Fibroblast of lung (primary cell): ENCODE results near the gene WDR53. TPM values are rescaled to one million over a fixed set of nuclear protein-coding genes. Genes with fewer than 3 reads are reported as not detected.
"Not testable (repeated sequence)": the region's sequence is repeated elsewhere in the genome, so short reads cannot be mapped to it uniquely, and the experiment has no call there.

Experiments
- DNase-seq, 2 donors: peaks; one replicate each; pipeline versions ENCODE4 v3.0.0 to v3.0.0-alpha.2; 2010; ENCODE audit warnings: low read depth in 2 of 2
- H2AFZ ChIP-seq: 2 replicates; pipeline ENCODE4 v1.5.1; 2012; ENCODE audit warnings: low read length, control low read depth, inconsistent platforms
- H3K27ac ChIP-seq: 2 replicates; pipeline ENCODE4 v1.5.1; 2011; ENCODE audit warnings: low read length, control low read depth; ENCODE audit not compliant: insufficient read depth
- H3K27me3 ChIP-seq: 2 replicates; pipeline ENCODE4 v1.5.1; 2011; ENCODE audit warnings: mild to moderate bottlenecking, low read length; ENCODE audit not compliant: control insufficient read depth, insufficient read depth
- H3K36me3 ChIP-seq: 2 replicates; pipeline ENCODE4 v1.5.1; 2011; ENCODE audit warnings: low read length; ENCODE audit not compliant: control insufficient read depth, insufficient read depth
- H3K4me1 ChIP-seq: 2 replicates; pipeline ENCODE4 v1.5.1; 2011; ENCODE audit warnings: low read length; ENCODE audit not compliant: control insufficient read depth, insufficient read depth; ENCODE audit errors: extremely low read depth
- H3K4me2 ChIP-seq: 2 replicates; pipeline ENCODE4 v1.5.1; 2011; ENCODE audit warnings: low read length, control low read depth; ENCODE audit not compliant: insufficient read depth; ENCODE audit errors: extremely low read depth
- H3K4me3 ChIP-seq, 4 experiments: fragments of 200-600 bp in 1 of 4; sonication (generic) in 1 of 4; replicated peaks in 1 of 4; 2 replicates each; pipeline ENCODE4 v1.5.1; 2011 to 2016; ENCODE audit warnings: low read length in 4 of 4, low read depth in 3 of 4, mild to moderate bottlenecking in 3 of 4, control low read depth in 2 of 4, inconsistent platforms in 1 of 4, mixed read lengths in 1 of 4; ENCODE audit not compliant: insufficient read depth in 1 of 4; ENCODE audit errors: control extremely low read depth in 1 of 4
- H3K79me2 ChIP-seq: 2 replicates; pipeline ENCODE4 v1.5.1; 2012; ENCODE audit warnings: mild to moderate bottlenecking, low read length, inconsistent platforms; ENCODE audit not compliant: control insufficient read depth, insufficient read depth
- H3K9ac ChIP-seq: 2 replicates; pipeline ENCODE4 v1.5.1; 2011; ENCODE audit warnings: mild to moderate bottlenecking, low read length, control low read depth; ENCODE audit not compliant: insufficient read depth
- H3K9me3 ChIP-seq: 2 replicates; pipeline ENCODE4 v1.5.1; 2012; ENCODE audit warnings: low read depth, low read length; ENCODE audit not compliant: control insufficient read depth, insufficient read depth
- H4K20me1 ChIP-seq: 2 replicates; pipeline ENCODE4 v1.5.1; 2011; ENCODE audit warnings: low read length; ENCODE audit not compliant: control insufficient read depth, insufficient read depth; ENCODE audit errors: extremely low read depth
- CTCF ChIP-seq, 2 donors: IDR thresholded peaks in 1 of 2; conservative IDR thresholded peaks in 1 of 2; 1 replicate in 1 of 2; 2 replicates in 1 of 2; pipeline ENCODE4 v1.5.1; 2011 to 2012; ENCODE audit warnings: low read length in 2 of 2, control low read depth in 1 of 2, inconsistent platforms in 1 of 2, low read depth in 1 of 2, mild to moderate bottlenecking in 1 of 2
- EZH2 ChIP-seq: IDR thresholded peaks from 2 replicates; pipeline ENCODE4 v1.5.1; 2012; ENCODE audit warnings: low read length, control low read depth, mild to moderate bottlenecking; ENCODE audit errors: missing control alignments
- polyA plus RNA-seq, 2 donors: library from polyadenylated mRNA; depleted of rRNA in 1 of 2; stranded (reverse) in 1 of 2; unstranded in 1 of 2; fragments of >200 nt; gene quantifications; 2 replicates each; pipeline ENCODE4 v1.2.1, GENCODE V29; 2011 to 2012; ENCODE audit warnings: missing spikeins in 1 of 2
- total RNA-seq: library from RNA; depleted of rRNA; stranded (reverse); fragments of >200 nt; gene quantifications from 2 replicates; pipeline ENCODE4 v1.2.1, GENCODE V29; 2014

Gene WDR53
- total and polyA plus RNA-seq, 2 donors (not counting 1 experiment from before 2014, with no cell fraction given) = 8.3 TPM

- H3K27ac ChIP-seq = no peak overlapping the region
- H3K4me2 ChIP-seq = no peak overlapping the region
- no peaks in the 10 kb centered on the region for H3K79me2 ChIP-seq
- H2AFZ ChIP-seq = no peak overlapping the region
- no peaks in the 10 kb centered on the region for H3K4me1 ChIP-seq
- no peak overlapping the region for H3K4me3 ChIP-seq
- H3K9me3 ChIP-seq = no peaks in the 10 kb centered on the region
- H3K9ac ChIP-seq = no peak overlapping the region
- H3K27me3 ChIP-seq = no peaks in the 10 kb centered on the region
- no peaks in the 10 kb centered on the region for H4K20me1 ChIP-seq
- TF ChIP-seq EZH2 (no peak), CTCF (conservative IDR thresholded peaks at IDR 0.05 in 1 of 2, IDR thresholded peaks at IDR 0.05 in 1 of 2; ENCODE audit: low read depth in 1 of 2, low read length in 2 of 2) (no peak)
- H3K36me3 ChIP-seq = no peaks in the 10 kb centered on the region
- DNase-seq = no peak
Measured at GRCh38 chr3:196585044-196585757, 16.8 kb upstream of the WDR53 start.

- Histone ChIP-seq H2AFZ (no peak overlapping the region), H3K4me2 (no peak overlapping the region), H3K27me3 (no peaks in the 10 kb centered on the region), H3K4me3 (no peak overlapping the region), H4K20me1 (no peaks in the 10 kb centered on the region), H3K79me2 (peaks cover 48% of the 10 kb centered on the region), H3K9me3 (no peaks in the 10 kb centered on the region), H3K27ac (no peak overlapping the region), H3K36me3 (peaks cover under 1% of the 10 kb centered on the region), H3K4me1 (peaks cover 2% of the 10 kb centered on the region), H3K9ac (no peak overlapping the region)
- no peak for DNase-seq
- TF ChIP-seq EZH2 (no peak), CTCF (conservative IDR thresholded peaks at IDR 0.05 in 1 of 2, IDR thresholded peaks at IDR 0.05 in 1 of 2; ENCODE audit: low read depth in 1 of 2, low read length in 2 of 2) (no peak)
Measured at GRCh38 chr3:196572389-196572788, 4.0 kb upstream of the WDR53 start.

- H3K27me3 ChIP-seq, H3K27ac ChIP-seq, H3K4me1 ChIP-seq, H3K36me3 ChIP-seq, H3K9ac ChIP-seq, H2AFZ ChIP-seq, H3K4me2 ChIP-seq, DNase-seq, H3K4me3 ChIP-seq, H4K20me1 ChIP-seq, H3K9me3 ChIP-seq: not testable (repeated sequence)
- H3K79me2 ChIP-seq = peaks cover 49% of the 10 kb centered on the region
Measured at GRCh38 chr3:196570332-196570731, 2.0 kb upstream of the WDR53 start.
